ENCODE measurements around the gene SYMPK.
A peak's percentile ranks its signal among the peaks of the same experiment; 100 is the strongest.

Gene SYMPK

DNA sequence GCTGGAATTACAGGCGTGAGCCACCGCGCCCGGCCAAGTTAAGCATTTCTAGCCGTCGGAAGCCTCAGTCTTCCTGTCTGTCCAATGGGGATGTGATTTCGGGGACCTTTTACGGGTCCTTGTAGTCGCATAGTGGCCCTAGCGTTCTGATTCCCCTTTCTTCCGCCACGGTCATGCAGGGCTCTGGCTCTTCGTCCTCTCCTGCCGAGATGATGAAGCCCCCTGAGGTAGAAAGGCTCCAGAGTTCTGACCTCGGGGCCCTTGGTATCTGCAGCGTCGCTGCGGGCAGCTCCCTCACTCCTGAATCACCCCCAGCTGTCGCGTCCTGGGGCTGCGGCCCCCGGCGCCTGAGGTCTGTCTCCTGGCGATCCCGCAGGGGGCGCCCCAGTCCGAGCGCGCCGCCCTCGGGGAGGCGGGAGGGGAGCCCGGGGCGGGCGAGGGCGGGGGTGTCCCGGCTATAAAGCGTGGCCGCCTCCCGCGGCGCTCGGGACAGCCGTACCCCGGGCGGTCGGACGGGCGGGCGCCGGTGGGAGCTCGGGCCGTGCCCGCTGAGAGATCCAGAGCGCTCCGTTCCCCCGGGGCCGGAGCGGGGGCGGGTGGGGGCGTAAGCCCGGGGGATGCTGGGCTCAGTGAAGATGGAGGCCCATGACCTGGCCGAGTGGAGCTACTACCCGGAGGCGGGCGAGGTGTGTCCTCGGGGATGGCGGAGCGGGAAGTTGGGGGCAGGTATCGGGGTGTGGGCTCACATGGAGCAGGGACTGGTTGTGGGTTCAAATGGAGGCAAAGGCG lies 1.1 kb upstream of the SYMPK start, which contains the start of gene FOXA3:
Gene FOXA3, plus strand, starts transcription at position 487 of the 789 bp plus-strand sequence. Its CDS starts 131 bp downstream, at position 618.
- Histone ChIP-seq H3K9ac (ENCODE audit: insufficient read length, low read depth) (peak within 1 kb of the TSS; percentile 82), H3K4me3 (ENCODE audit: insufficient read length, low read depth) (peak within 1 kb of the TSS; percentile 88), H3K27me3 (ENCODE audit: insufficient read depth, insufficient read length) (no peaks in the 10 kb centered on the region), H3K36me3 (ENCODE audit: insufficient read depth, insufficient read length, low read length) (peaks cover 14% of the 10 kb centered on the region), H3K4me1 (ENCODE audit: insufficient read depth, insufficient read length) (peaks cover 6% of the 10 kb centered on the region), H3K9me3 (ENCODE audit: insufficient read depth, low read length) (no peaks in the 10 kb centered on the region)
- DNase-seq (ENCODE audit: low read depth, low spot score) = no peak
- TF ChIP-seq SUZ12 (IDR thresholded peaks at IDR 0.05; ENCODE audit: extremely low read depth, insufficient read depth, insufficient read length) = no peak
- no peak for TF ChIP-seq ZNF274 (IDR thresholded peaks at IDR 0.05; ENCODE audit: low read depth, low read length)
- TF ChIP-seq YY1 (IDR thresholded peaks at IDR 0.05; ENCODE audit: insufficient read depth, insufficient read length) = no peak

DNA sequence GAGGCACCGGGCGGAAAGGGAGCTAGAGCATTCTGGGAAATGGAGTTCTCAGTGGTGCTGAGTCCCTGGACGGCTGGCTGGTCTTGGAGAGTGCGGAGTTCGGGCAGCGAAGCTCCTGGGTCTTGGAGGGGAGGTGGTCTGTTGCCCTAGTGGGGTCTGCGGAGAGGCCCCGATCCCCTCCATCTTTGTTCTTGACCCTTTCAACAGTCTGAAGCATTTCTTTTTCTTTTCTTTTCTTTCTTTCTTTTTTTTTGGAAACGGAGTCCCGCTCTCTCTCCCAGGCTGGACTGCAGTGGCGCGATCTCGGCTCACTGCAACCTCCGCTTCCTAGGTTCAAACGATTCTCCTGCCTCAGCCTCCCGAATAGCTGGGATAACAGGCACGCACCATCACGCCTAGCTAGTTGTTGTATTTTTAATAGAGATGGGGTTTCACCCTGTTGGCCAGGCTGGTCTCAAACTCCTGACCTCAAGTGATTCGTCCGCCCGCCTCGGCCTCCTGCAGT lies 440 bp upstream of the SYMPK start:
- Histone ChIP-seq H3K4me3 (ENCODE audit: insufficient read length, low read depth) (peak overlapping the region; percentile 88), H3K9ac (ENCODE audit: insufficient read length, low read depth) (peak overlapping the region; percentile 67), H3K9me3 (ENCODE audit: insufficient read depth, low read length) (no peaks in the 10 kb centered on the region), H3K27me3 (ENCODE audit: insufficient read depth, insufficient read length) (no peaks in the 10 kb centered on the region), H3K36me3 (ENCODE audit: insufficient read depth, insufficient read length, low read length) (peaks cover 17% of the 10 kb centered on the region), H3K4me1 (ENCODE audit: insufficient read depth, insufficient read length) (peaks cover 6% of the 10 kb centered on the region)
- no peak for TF ChIP-seq YY1 (IDR thresholded peaks at IDR 0.05; ENCODE audit: insufficient read depth, insufficient read length)
- no peak for DNase-seq (ENCODE audit: low read depth, low spot score)

DNA sequence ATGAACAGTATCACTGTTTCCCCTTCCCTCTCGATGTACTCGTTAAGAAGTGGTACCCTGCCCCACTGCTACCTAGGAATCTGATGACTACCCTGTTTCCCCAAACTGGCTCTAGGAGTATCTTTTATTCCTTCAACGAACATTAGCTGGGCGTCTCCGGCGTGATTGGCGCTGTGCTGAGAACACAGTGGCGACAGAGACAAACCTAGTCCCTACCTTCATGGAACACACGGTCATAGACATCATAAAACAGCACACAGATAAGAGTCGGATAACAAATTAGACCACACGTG lies 730 bp downstream of the SYMPK start:
- no peak for TF ChIP-seq YY1 (IDR thresholded peaks at IDR 0.05; ENCODE audit: insufficient read depth, insufficient read length)
- TF ChIP-seq ZNF274 (IDR thresholded peaks at IDR 0.05; ENCODE audit: low read depth, low read length) = no peak
- no peak for TF ChIP-seq SUZ12 (IDR thresholded peaks at IDR 0.05; ENCODE audit: extremely low read depth, insufficient read depth, insufficient read length)
- H3K4me3 ChIP-seq (ENCODE audit: insufficient read length, low read depth) = peak overlapping the region; percentile 88

DNA sequence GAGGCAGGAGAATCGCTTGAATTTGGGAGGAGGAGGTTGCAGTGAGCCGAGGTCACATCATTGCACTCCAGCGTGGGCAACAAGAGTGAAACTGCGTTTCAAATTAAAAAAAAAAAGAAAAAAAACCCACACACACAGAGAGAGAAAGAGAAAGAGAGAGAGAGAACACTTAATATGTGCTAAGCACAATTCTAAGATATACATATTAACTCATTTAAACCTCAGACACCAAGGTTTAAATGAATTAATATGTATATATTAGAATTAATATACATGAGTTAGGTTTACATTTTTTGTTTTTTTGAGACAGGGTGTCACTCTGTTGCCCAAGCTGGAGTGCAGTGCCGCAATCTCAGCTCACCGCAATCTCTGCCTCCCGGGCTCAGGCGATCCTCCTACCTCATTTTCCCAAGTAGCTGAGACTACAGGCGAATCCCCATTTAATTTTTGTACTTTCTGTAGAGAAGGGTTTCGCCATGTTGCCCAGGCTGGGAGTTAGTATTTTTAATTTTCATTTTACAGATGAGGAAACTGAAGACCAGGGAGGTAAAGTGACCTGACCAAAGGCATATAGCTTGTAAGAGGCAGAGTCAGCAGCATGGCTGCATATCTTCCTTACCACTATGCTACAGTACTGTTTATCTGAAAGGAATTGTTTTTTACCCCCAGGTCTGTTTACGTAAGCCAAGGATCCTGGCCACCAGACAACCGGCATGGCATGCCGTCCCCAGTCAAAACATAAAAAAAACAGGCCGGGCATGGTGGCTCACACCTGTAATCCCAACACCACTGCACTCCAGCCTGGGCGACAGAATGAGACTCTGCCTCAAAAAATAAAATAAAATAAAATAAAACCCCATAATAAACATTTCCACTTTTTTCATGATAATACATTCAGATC lies 2.3 kb downstream of the SYMPK start:
- TF ChIP-seq SUZ12 (IDR thresholded peaks at IDR 0.05; ENCODE audit: extremely low read depth, insufficient read depth, insufficient read length) = no peak
- TF ChIP-seq ZNF274 (IDR thresholded peaks at IDR 0.05; ENCODE audit: low read depth, low read length) = no peak
- no peak for TF ChIP-seq YY1 (IDR thresholded peaks at IDR 0.05; ENCODE audit: insufficient read depth, insufficient read length)
- Histone ChIP-seq H3K9ac (ENCODE audit: insufficient read length, low read depth) (no peak overlapping the region), H3K36me3 (ENCODE audit: insufficient read depth, insufficient read length, low read length) (peaks cover 29% of the 10 kb centered on the region), H3K4me1 (ENCODE audit: insufficient read depth, insufficient read length) (no peaks in the 10 kb centered on the region), H3K27me3 (ENCODE audit: insufficient read depth, insufficient read length) (no peaks in the 10 kb centered on the region), H3K4me3 (ENCODE audit: insufficient read length, low read depth) (no peak overlapping the region), H3K9me3 (ENCODE audit: insufficient read depth, low read length) (no peaks in the 10 kb centered on the region)
- no peak for DNase-seq (ENCODE audit: low read depth, low spot score)

More for the DNA sequence above, 730 bp downstream of the SYMPK start:
- Histone ChIP-seq H3K9ac (ENCODE audit: insufficient read length, low read depth) (peak overlapping the region; percentile 93), H3K9me3 (ENCODE audit: insufficient read depth, low read length) (no peaks in the 10 kb centered on the region), H3K27me3 (ENCODE audit: insufficient read depth, insufficient read length) (no peaks in the 10 kb centered on the region), H3K36me3 (ENCODE audit: insufficient read depth, insufficient read length, low read length) (peaks cover 22% of the 10 kb centered on the region), H3K4me1 (ENCODE audit: insufficient read depth, insufficient read length) (peaks cover 6% of the 10 kb centered on the region)
- no peak for DNase-seq (ENCODE audit: low read depth, low spot score)

DNA sequence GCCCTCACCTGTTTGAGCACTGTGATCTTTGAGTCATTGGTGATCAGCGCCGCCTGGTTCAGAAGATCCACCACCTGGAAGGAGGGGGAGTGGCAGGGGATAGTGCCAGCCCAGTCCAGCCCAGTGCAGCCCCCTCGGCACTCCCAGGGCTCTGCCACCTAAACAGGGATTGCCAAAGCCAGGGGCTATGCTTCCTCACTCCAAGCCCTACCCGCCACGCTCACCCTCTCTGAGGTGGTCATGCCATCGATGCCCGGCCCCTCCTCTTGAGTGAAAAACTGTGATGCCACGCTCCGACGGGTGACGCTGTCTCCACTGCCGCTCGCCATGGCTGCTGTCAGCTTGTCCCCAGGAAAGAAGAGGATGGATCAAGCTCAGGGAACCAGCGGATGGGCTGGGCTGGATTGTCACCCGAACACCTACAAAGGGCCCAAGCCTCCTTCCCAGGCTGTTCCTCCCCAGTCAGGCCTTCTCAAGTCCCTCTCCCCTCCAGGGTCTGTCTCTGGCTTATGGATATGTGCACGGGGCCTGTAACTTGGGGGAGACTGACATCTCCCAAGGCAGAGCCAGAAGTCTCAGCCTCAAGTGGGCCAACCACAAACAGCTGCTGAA lies 8.7 kb downstream of the SYMPK start:
- no peak overlapping the region for H3K4me3 ChIP-seq (ENCODE audit: insufficient read length, low read depth)
- no peaks in the 10 kb centered on the region for H3K9me3 ChIP-seq (ENCODE audit: insufficient read depth, low read length)
- H3K27me3 ChIP-seq (ENCODE audit: insufficient read depth, insufficient read length) = no peaks in the 10 kb centered on the region
- no peak for DNase-seq (ENCODE audit: low read depth, low spot score)
- H3K9ac ChIP-seq (ENCODE audit: insufficient read length, low read depth) = no peak overlapping the region
- peaks cover 66% of the 10 kb centered on the region for H3K36me3 ChIP-seq (ENCODE audit: insufficient read depth, insufficient read length, low read length)
- no peak for TF ChIP-seq ZNF274 (IDR thresholded peaks at IDR 0.05; ENCODE audit: low read depth, low read length)
- TF ChIP-seq SUZ12 (IDR thresholded peaks at IDR 0.05; ENCODE audit: extremely low read depth, insufficient read depth, insufficient read length) = no peak
- TF ChIP-seq YY1 (IDR thresholded peaks at IDR 0.05; ENCODE audit: insufficient read depth, insufficient read length) = no peak
- no peaks in the 10 kb centered on the region for H3K4me1 ChIP-seq (ENCODE audit: insufficient read depth, insufficient read length)

DNA sequence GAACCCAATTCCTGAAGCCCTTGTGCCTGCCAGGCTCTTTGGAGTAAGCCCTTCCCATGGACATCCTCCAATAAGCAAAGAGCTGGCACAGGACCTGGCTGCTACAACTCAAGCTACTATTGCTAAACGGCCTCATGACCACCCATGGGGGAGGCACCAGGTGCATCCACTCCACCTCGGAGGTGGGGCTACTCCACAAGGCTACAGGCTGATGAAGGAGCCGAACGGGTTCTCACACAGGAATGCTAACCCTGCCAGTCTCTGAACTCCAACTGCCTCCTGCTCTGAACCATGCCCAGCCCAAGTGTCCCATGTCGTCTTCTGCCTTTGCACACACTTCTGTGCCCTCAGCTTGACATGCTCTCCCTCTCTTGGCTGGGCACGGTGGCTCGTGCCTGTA lies 10.0 kb downstream of the SYMPK start:
- Histone ChIP-seq H3K36me3 (ENCODE audit: insufficient read depth, insufficient read length, low read length) (peaks cover 74% of the 10 kb centered on the region), H3K9ac (ENCODE audit: insufficient read length, low read depth) (no peak overlapping the region)

More for the DNA sequence above, 10.0 kb downstream of the SYMPK start:
- Histone ChIP-seq H3K4me3 (ENCODE audit: insufficient read length, low read depth) (no peak overlapping the region), H3K4me1 (ENCODE audit: insufficient read depth, insufficient read length) (no peaks in the 10 kb centered on the region), H3K9me3 (ENCODE audit: insufficient read depth, low read length) (no peaks in the 10 kb centered on the region), H3K27me3 (ENCODE audit: insufficient read depth, insufficient read length) (no peaks in the 10 kb centered on the region)
- DNase-seq (ENCODE audit: low read depth, low spot score) = no peak
- TF ChIP-seq ZNF274 (IDR thresholded peaks at IDR 0.05; ENCODE audit: low read depth, low read length) (no peak), YY1 (IDR thresholded peaks at IDR 0.05; ENCODE audit: insufficient read depth, insufficient read length) (no peak)

All from NT2/D1 (cell line).